GM23248 (cell line): ENCODE measurements around the gene FNDC7. TPM values are rescaled to one million over a fixed set of nuclear protein-coding genes. Genes with fewer than 3 reads are reported as not detected.
"Not testable (repeated sequence)": the region's sequence is repeated elsewhere in the genome, so short reads cannot be mapped to it uniquely, and the experiment has no call there.

Source experiments
- DNase-seq: peaks from one replicate; pipeline ENCODE4 v3.0.0-alpha.2; 2015
- H2AFZ ChIP-seq: fragments of 200-600 bp; sonication (generic); 2 replicates; pipeline ENCODE4 v1.6.1; 2016; ENCODE audit warnings: antibody characterized with exemption
- H3F3A ChIP-seq: fragments of 200-600 bp; sonication (generic); 2 replicates; pipeline ENCODE4 v1.6.1; 2016; ENCODE audit warnings: mild to moderate bottlenecking, antibody characterized with exemption, mixed run types; ENCODE audit not compliant: insufficient read depth
- H3K27ac ChIP-seq: fragments of 200-600 bp; sonication (generic); 2 replicates; pipeline ENCODE4 v1.5.1; 2016; ENCODE audit warnings: mild to moderate bottlenecking
- H3K27me3 ChIP-seq: fragments of 200-600 bp; sonication (generic); replicated peaks from 2 replicates; pipeline ENCODE4 v1.6.1; 2016; ENCODE audit warnings: mild to moderate bottlenecking; ENCODE audit not compliant: insufficient read depth
- H3K36me3 ChIP-seq: fragments of 200-600 bp; sonication (generic); 2 replicates; pipeline ENCODE4 v1.6.1; 2016; ENCODE audit warnings: low read depth, mild to moderate bottlenecking
- H3K4me1 ChIP-seq: fragments of 200-600 bp; sonication (generic); 2 replicates; pipeline ENCODE4 v1.6.1; 2016; ENCODE audit warnings: mild to moderate bottlenecking; ENCODE audit not compliant: insufficient read depth
- H3K4me2 ChIP-seq: fragments of 200-600 bp; sonication (generic); one replicate; pipeline ENCODE4 v1.6.1; 2016; ENCODE audit warnings: mild to moderate bottlenecking; ENCODE audit not compliant: unreplicated experiment
- H3K4me3 ChIP-seq: fragments of 200-600 bp; sonication (generic); 2 replicates; pipeline ENCODE4 v1.5.1; 2016; ENCODE audit warnings: mild to moderate bottlenecking
- H3K79me2 ChIP-seq: fragments of 200-600 bp; sonication (generic); 2 replicates; pipeline ENCODE4 v1.6.1; 2016; ENCODE audit warnings: mild to moderate bottlenecking; ENCODE audit not compliant: insufficient read depth
- H3K9ac ChIP-seq: fragments of 200-600 bp; sonication (generic); 2 replicates; pipeline ENCODE4 v1.6.1; 2016; ENCODE audit warnings: mild to moderate bottlenecking
- H3K9me2 ChIP-seq: fragments of 200-600 bp; sonication (generic); 2 replicates; pipeline ENCODE4 v1.6.1; 2016; ENCODE audit warnings: mixed run types, mild to moderate bottlenecking, moderate library complexity; ENCODE audit not compliant: insufficient read depth
- H3K9me3 ChIP-seq: fragments of 200-600 bp; sonication (generic); one replicate; pipeline ENCODE4 v1.6.1; 2017; ENCODE audit warnings: low read depth
- H4K20me1 ChIP-seq: fragments of 200-600 bp; sonication (generic); 2 replicates; pipeline ENCODE4 v1.6.0; 2016; ENCODE audit not compliant: insufficient read depth
- EZH2 ChIP-seq: fragments of 200-600 bp; sonication (generic); IDR thresholded peaks from 2 replicates; pipeline ENCODE4 v1.6.1; 2018; ENCODE audit warnings: antibody characterized with exemption, mild to moderate bottlenecking; ENCODE audit not compliant: insufficient read depth, poor library complexity, severe bottlenecking
- EZH2phosphoT487 ChIP-seq: fragments of 200-600 bp; sonication (generic); IDR thresholded peaks from 2 replicates; pipeline ENCODE4 v1.6.1; 2018; ENCODE audit warnings: antibody characterized with exemption, moderate library complexity, mild to moderate bottlenecking, low read depth; ENCODE audit not compliant: insufficient read depth
- WGBS, 2 experiments: methylation state at CpG; one replicate each; pipeline ENCODE4 v1.1.6; 2015 to 2017; ENCODE audit warnings: low lambda C conversion rate in 2 of 2, low coverage in 1 of 2; ENCODE audit errors: missing lambda C conversion rate in 2 of 2; 5-methylcytosine and 5-hydroxymethylcytosine counted together
- in situ Hi-C: fragments of 300-500 bp; cut with MboI; formaldehyde crosslinking; loops from 2 replicates; pipeline ENCODE4 v1.15.0; 2020
- polyA plus RNA-seq: library from polyadenylated mRNA; unstranded; fragments of >200 nt; fragmentation: Nextera tagmentation; extraction: Ambion mirVana; gene quantifications from 2 replicates; pipeline ENCODE4 v1.2.1, GENCODE V29; 2016
- total RNA-seq: library from RNA; depleted of rRNA; stranded (reverse); fragments of >200 nt; shearing (Covaris generic); gene quantifications from 2 replicates; pipeline ENCODE4 v1.2.3, GENCODE V29; 2014

FNDC7 gene
- total and polyA plus RNA-seq, 2 experiments from 2014 or later: not detected

DNA sequence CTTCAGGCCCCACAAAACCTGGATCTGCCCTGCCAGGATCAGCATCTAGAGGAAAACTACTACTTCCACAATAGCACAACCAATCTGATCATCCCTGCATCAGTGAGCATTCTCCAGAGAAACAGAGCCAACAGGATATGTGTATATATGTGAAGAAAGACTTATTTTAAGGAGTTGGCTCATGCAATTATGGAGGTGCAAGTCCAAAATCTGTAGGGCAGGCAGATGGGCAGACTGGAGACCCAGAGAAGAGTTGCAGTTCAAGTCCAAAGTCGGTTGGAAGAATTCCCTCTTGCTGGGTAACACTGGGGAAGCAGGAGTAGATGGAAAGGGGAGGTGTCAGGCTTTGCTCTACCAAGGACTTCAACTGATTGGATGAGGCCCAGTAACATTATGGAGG lies 46.9 kb upstream of the FNDC7 start:
- Histone ChIP-seq H3K9ac (no peak overlapping the region), H2AFZ (no peak overlapping the region), H3K79me2 (no peaks in the 10 kb centered on the region), H3K4me2 (no peak overlapping the region), H3K36me3 (no peaks in the 10 kb centered on the region), H4K20me1 (no peaks in the 10 kb centered on the region), H3K27ac (no peak overlapping the region), H3K9me2 (no peaks in the 10 kb centered on the region), H3K27me3 (no peaks in the 10 kb centered on the region), H3K9me3 (no peaks in the 10 kb centered on the region), H3F3A (peaks cover 5% of the 10 kb centered on the region; the same call in 1 of the 2 replicates), H3K4me1 (peaks cover 5% of the 10 kb centered on the region; the same call in 1 of the 2 replicates), H3K4me3 (no peak overlapping the region)
- no peak for DNase-seq
- TF ChIP-seq EZH2phosphoT487: no peak
- no peak for TF ChIP-seq EZH2
- in situ Hi-C loops: no loop called here
- WGBS, 2 experiments: 63 to 73% methylated on average over 1 of the region's 1 CpG

DNA sequence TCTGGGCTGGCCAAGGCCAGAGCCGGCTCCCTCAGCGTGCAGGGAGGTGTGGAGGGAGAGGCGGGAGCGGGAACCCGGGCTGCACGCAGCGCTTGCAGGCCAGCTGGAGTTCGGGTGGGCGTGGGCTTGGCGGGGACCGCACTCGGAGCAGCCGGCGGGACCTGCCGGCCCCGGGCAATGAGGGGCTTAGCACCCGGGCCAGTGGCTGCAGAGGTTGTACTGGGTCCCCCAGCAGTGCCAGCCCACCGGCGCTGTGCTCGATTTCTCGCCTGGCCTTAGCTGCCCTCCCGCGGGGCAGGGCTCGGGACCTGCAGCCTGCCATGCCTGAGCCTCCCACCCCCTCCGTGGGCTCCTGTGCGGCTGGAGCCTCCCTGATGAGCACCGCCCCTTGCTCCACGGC lies 45.3 kb upstream of the FNDC7 start:
- H3K4me3 ChIP-seq, H3F3A ChIP-seq, H3K36me3 ChIP-seq, H3K4me1 ChIP-seq, in situ Hi-C loops, H2AFZ ChIP-seq, H3K27me3 ChIP-seq, H3K79me2 ChIP-seq, H3K4me2 ChIP-seq, H3K9ac ChIP-seq, DNase-seq, H4K20me1 ChIP-seq, H3K27ac ChIP-seq, H3K9me3 ChIP-seq, H3K9me2 ChIP-seq: not testable (repeated sequence)
- 95 to 98% methylated on average over 7 to 23 of the region's 28 CpGs for WGBS, 2 experiments

- H3K4me1 ChIP-seq: no peaks in the 10 kb centered on the region
- no peaks in the 10 kb centered on the region for H4K20me1 ChIP-seq
- TF ChIP-seq EZH2phosphoT487: no peak
- no peak for TF ChIP-seq EZH2
- no peak overlapping the region for H2AFZ ChIP-seq
- no peaks in the 10 kb centered on the region for H3F3A ChIP-seq
- in situ Hi-C loops: no loop called here
- H3K79me2 ChIP-seq: no peaks in the 10 kb centered on the region
- H3K27ac ChIP-seq: no peak overlapping the region
- no peak overlapping the region for H3K4me2 ChIP-seq
- no peaks in the 10 kb centered on the region for H3K36me3 ChIP-seq
- no peaks in the 10 kb centered on the region for H3K9me2 ChIP-seq
- no peak for DNase-seq
- no peak overlapping the region for H3K9ac ChIP-seq
- H3K4me3 ChIP-seq: no peak overlapping the region
- H3K27me3 ChIP-seq: no peaks in the 10 kb centered on the region
- H3K9me3 ChIP-seq: no peaks in the 10 kb centered on the region
Observed at GRCh38 chr1:108668777-108669176, 43.9 kb upstream of the FNDC7 start.

GRCh38 chr1:108669679-108670078 lies 43.0 kb upstream of the FNDC7 start:
- Histone ChIP-seq H3K4me1 (no peaks in the 10 kb centered on the region), H3K9ac (no peak overlapping the region), H3K9me2 (no peaks in the 10 kb centered on the region), H3K9me3 (no peaks in the 10 kb centered on the region), H4K20me1 (no peaks in the 10 kb centered on the region), H3F3A (no peaks in the 10 kb centered on the region), H3K4me2 (no peak overlapping the region), H2AFZ (no peak overlapping the region), H3K79me2 (no peaks in the 10 kb centered on the region), H3K4me3 (no peak overlapping the region), H3K27me3 (no peaks in the 10 kb centered on the region), H3K27ac (no peak overlapping the region), H3K36me3 (no peaks in the 10 kb centered on the region)
- in situ Hi-C loops: no loop called here
- DNase-seq: no peak
- WGBS, 2 experiments: 76 to 77% methylated on average over 7 of the region's 7 CpGs
- TF ChIP-seq EZH2 (no peak), EZH2phosphoT487 (no peak)

- Histone ChIP-seq H3K36me3 (no peaks in the 10 kb centered on the region), H3K27me3 (no peaks in the 10 kb centered on the region), H3K27ac (no peak overlapping the region), H4K20me1 (no peaks in the 10 kb centered on the region), H3K4me1 (no peaks in the 10 kb centered on the region), H2AFZ (no peak overlapping the region), H3K9me3 (no peaks in the 10 kb centered on the region), H3K4me2 (no peak overlapping the region), H3K4me3 (no peak overlapping the region), H3K9ac (no peak overlapping the region), H3F3A (no peaks in the 10 kb centered on the region), H3K79me2 (no peaks in the 10 kb centered on the region), H3K9me2 (no peaks in the 10 kb centered on the region)
- 80 to 81% methylated on average over 5 of the region's 5 CpGs for WGBS, 2 experiments
- in situ Hi-C loops: no loop called here
- TF ChIP-seq EZH2 (no peak), EZH2phosphoT487 (no peak)
- no peak for DNase-seq
Observed at GRCh38 chr1:108670131-108670773, 42.5 kb upstream of the FNDC7 start.
